Measurements from ENCODE around the gene DUSP1. TPM values are rescaled to one million over a fixed set of nuclear protein-coding genes. Genes with fewer than 3 reads are reported as not detected.

DUSP1 gene
- total and polyA plus RNA-seq, 2 of the 13 experiments (the other 11 are each of a cell fraction or from before 2014, with no cell fraction given): 27.1 to 55.5 TPM

GRCh38 chr5:172760136-172760535 lies 10.9 kb downstream of the DUSP1 start:
- Histone ChIP-seq H3K27ac (ENCODE audit: extremely low read length, insufficient read depth, low read length) (no peak overlapping the region), H3K4me3 (replicated peaks in 1 of 3; ENCODE audit: insufficient read depth in 1 of 3, low read depth in 2 of 3, low read length in 3 of 3) (no peak overlapping the region), H3K36me3 (replicated peaks in 1 of 2; ENCODE audit: control insufficient read depth in 1 of 2, insufficient read depth in 2 of 2, low read length in 2 of 2) (no peaks in the 10 kb centered on the region), H3K79me2 (ENCODE audit: insufficient read depth, low read length) (no peaks in the 10 kb centered on the region), H3K27me3 (ENCODE audit: control insufficient read depth in 1 of 2, insufficient read depth in 2 of 2, low read length in 2 of 2) (peaks cover 0 to 6% of the 10 kb centered on the region in 2 experiments; a peak in 3 of 5 replicates), H4K20me1 (ENCODE audit: insufficient read depth, low read length) (no peaks in the 10 kb centered on the region), H3K4me1 (ENCODE audit: insufficient read depth, low read length) (peaks cover 35% of the 10 kb centered on the region), H3K9ac (ENCODE audit: insufficient read depth, low read depth, low read length) (no peak overlapping the region), H2AFZ (ENCODE audit: low read length) (no peak overlapping the region), H3K9me3 (ENCODE audit: low read length) (no peaks in the 10 kb centered on the region), H3K4me2 (ENCODE audit: low read depth, low read length) (no peak overlapping the region)
- in situ Hi-C loops (cut with HindIII; ENCODE audit: extremely low pct_ligation_motif_present, low pct_unique_long_range_greater_than_20kb): no loop called here
- DNase-seq (ENCODE audit: low spot score) (no peak), ATAC-seq (no peak), FAIRE-seq (no peak)
- no TSS peak for BruUV-seq (replicated peaks)
- ChIA-PET CTCF (ENCODE audit: low intra/inter-chr PET ratio, low total read pairs) (no interaction called here), POLR2A (interaction anchor here (0.8 kb wide), 1 partner anchor 11 kb away, joined by 3 read pairs; no protein-coding TSS in a partner anchor)
- intact Hi-C loops (cut with micrococcal nuclease; ENCODE audit: unreplicated experiment): no loop called here
- 38% methylated on average over 1 of the region's 1 CpG for WGBS (ENCODE audit: low lambda C conversion rate)
- no peak for TF ChIP-seq FOXA1 (IDR thresholded peaks at IDR 0.05)
- TF ChIP-seq FOXA1 (CRISPR knock-in tag; IDR thresholded peaks at IDR 0.05): no peak
- TF ChIP-seq IRF9 (CRISPR knock-in tag; IDR thresholded peaks at IDR 0.05; ENCODE audit: borderline replicate concordance): no peak
- no peak for TF ChIP-seq IKZF5 (CRISPR knock-in tag; IDR thresholded peaks at IDR 0.05)
- no peak for TF ChIP-seq PBX2 (CRISPR knock-in tag; IDR thresholded peaks at IDR 0.05)
- TF ChIP-seq HIVEP1 (CRISPR knock-in tag; IDR thresholded peaks at IDR 0.05): no peak
- no peak for TF ChIP-seq HOXD1 (CRISPR knock-in tag; IDR thresholded peaks at IDR 0.05)
- TF ChIP-seq HNRNPUL1 (IDR thresholded peaks at IDR 0.05; ENCODE audit: low read depth, low read length): no peak
- no peak for TF ChIP-seq RNF2 (conservative IDR thresholded peaks at IDR 0.05; ENCODE audit: low read depth)
- no peak for TF ChIP-seq ZBTB40 (IDR thresholded peaks at IDR 0.05)
- TF ChIP-seq ZBTB40 (CRISPR knock-in tag; IDR thresholded peaks at IDR 0.05): no peak
- no peak for TF ChIP-seq IRF1 (CRISPR knock-in tag; IDR thresholded peaks at IDR 0.05; ENCODE audit: low read depth)
- TF ChIP-seq CHD4 (IDR thresholded peaks at IDR 0.05; ENCODE audit: borderline replicate concordance, low read length): no peak
